Kidney capillary endothelial cell (primary cell): ENCODE data around the gene DUSP3.
"Not testable (repeated sequence)": the region's sequence is repeated elsewhere in the genome, so short reads cannot be mapped to it uniquely, and the experiment has no call there.

Source experiments
- DNase-seq: peaks from one replicate; pipeline ENCODE4 v3.0.0-alpha.2; 2018; ENCODE audit warnings: low spot score

The DUSP3 gene

GRCh38 chr17:43800736-43801135 is 22.0 kb upstream of the DUSP3 start:
- no peak for DNase-seq

GRCh38 chr17:43799047-43799446 is 20.3 kb upstream of the DUSP3 start:
- no peak for DNase-seq

GRCh38 chr17:43798024-43798423 is 19.2 kb upstream of the DUSP3 start:
- not testable (repeated sequence) for DNase-seq

GRCh38 chr17:43792668-43793067 is 13.9 kb upstream of the DUSP3 start:
- not testable (repeated sequence) for DNase-seq

GRCh38 chr17:43791589-43791988 is 12.8 kb upstream of the DUSP3 start:
- DNase-seq, result no peak

GRCh38 chr17:43790311-43790940 is 11.6 kb upstream of the DUSP3 start:
- no peak for DNase-seq

- no peak for DNase-seq
Measured at GRCh38 chr17:43789482-43789881, 10.7 kb upstream of the DUSP3 start.

GRCh38 chr17:43788540-43788939 is 9.8 kb upstream of the DUSP3 start:
- no peak for DNase-seq

- no peak for DNase-seq
Measured at GRCh38 chr17:43787728-43788127, 9.0 kb upstream of the DUSP3 start.

- DNase-seq, result no peak
Measured at GRCh38 chr17:43784628-43785101, 5.9 kb upstream of the DUSP3 start.

GRCh38 chr17:43784068-43784467 is 5.3 kb upstream of the DUSP3 start:
- no peak for DNase-seq

- DNase-seq, result no peak
Measured at GRCh38 chr17:43782913-43783680, 4.3 kb upstream of the DUSP3 start.

- no peak for DNase-seq
Measured at GRCh38 chr17:43780135-43780534, 1.4 kb upstream of the DUSP3 start, which contains the start of gene CFAP97D1. TSS of gene CFAP97D1 (plus strand) at chr17:43780435. CDS start at chr17:43780463, 28 bp downstream.

- DNase-seq, result no peak
Measured at GRCh38 chr17:43779145-43780125, 658 bp upstream of the DUSP3 start.

GRCh38 chr17:43774304-43775250 is 4.2 kb downstream of the DUSP3 start:
- no peak for DNase-seq

- DNase-seq, result no peak
Measured at GRCh38 chr17:43772877-43773648, 5.7 kb downstream of the DUSP3 start.

- no peak for DNase-seq
Measured at GRCh38 chr17:43771463-43771862, 7.3 kb downstream of the DUSP3 start.

- DNase-seq, result no peak
Measured at GRCh38 chr17:43770957-43771356, 7.8 kb downstream of the DUSP3 start.

GRCh38 chr17:43769859-43770258 is 8.9 kb downstream of the DUSP3 start:
- no peak for DNase-seq

- no peak for DNase-seq
Measured at GRCh38 chr17:43769426-43769825, 9.4 kb downstream of the DUSP3 start.
